Esophagus squamous epithelium (tissue), 4 donors: Measurements from ENCODE around the gene ZRANB3.
"Not testable (repeated sequence)": the region's sequence is repeated elsewhere in the genome, so short reads cannot be mapped to it uniquely, and the experiment has no call there.

Experiments
- POLR2A ChIP-seq, 4 donors: fragments of 450-650 bp; IDR thresholded peaks; one replicate each; pipeline ENCODE4 v1.6.1; 2017; ENCODE audit warnings: antibody characterized with exemption in 4 of 4, mild to moderate bottlenecking in 4 of 4, moderate library complexity in 3 of 4
- TF ChIP-seq, protein P1 (sequence below), 6 experiments: fragments of 450-650 bp in 4 of 6; fragments of 200-600 bp in 2 of 6; sonication (generic) in 2 of 6; IDR thresholded peaks; one replicate each; pipeline ENCODE4 v1.5.1; 2016 to 2019; ENCODE audit warnings: antibody characterized with exemption in 6 of 6, mild to moderate bottlenecking in 4 of 6, moderate library complexity in 4 of 6

DNA sequence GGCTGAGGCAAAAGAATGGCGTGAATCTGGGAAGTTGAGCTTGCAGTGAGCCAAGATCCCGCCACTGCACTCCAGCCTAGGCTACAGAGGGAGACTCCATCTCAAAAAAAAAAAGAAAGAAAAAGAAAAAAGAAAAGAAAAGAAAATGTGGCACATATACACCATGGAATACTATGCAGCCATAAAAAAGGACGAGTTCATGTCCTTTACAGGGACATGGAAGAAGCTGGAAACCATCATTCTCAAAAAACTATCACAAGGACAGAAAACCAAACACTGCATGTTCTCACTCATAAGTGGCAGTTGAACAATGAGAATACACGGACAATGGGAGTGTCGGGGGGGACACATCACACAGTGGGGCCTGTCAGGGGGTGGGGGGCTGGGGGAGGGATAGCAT is 88.0 kb downstream of the ZRANB3 start:
- TF ChIP-seq, protein P1, sequence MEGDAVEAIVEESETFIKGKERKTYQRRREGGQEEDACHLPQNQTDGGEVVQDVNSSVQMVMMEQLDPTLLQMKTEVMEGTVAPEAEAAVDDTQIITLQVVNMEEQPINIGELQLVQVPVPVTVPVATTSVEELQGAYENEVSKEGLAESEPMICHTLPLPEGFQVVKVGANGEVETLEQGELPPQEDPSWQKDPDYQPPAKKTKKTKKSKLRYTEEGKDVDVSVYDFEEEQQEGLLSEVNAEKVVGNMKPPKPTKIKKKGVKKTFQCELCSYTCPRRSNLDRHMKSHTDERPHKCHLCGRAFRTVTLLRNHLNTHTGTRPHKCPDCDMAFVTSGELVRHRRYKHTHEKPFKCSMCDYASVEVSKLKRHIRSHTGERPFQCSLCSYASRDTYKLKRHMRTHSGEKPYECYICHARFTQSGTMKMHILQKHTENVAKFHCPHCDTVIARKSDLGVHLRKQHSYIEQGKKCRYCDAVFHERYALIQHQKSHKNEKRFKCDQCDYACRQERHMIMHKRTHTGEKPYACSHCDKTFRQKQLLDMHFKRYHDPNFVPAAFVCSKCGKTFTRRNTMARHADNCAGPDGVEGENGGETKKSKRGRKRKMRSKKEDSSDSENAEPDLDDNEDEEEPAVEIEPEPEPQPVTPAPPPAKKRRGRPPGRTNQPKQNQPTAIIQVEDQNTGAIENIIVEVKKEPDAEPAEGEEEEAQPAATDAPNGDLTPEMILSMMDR (IDR thresholded peaks at IDR 0.05): not testable (repeated sequence)
- not testable (repeated sequence) for TF ChIP-seq POLR2A (IDR thresholded peaks at IDR 0.05)
